H9 (cell line): ENCODE results near the gene SEL1L. TPM values are rescaled to one million over a fixed set of nuclear protein-coding genes. Genes with fewer than 3 reads are reported as not detected.

Source experiments
- DNase-seq: peaks from one replicate; pipeline ENCODE4 v3.0.0-alpha.2; 2017
- H2AFZ ChIP-seq: one replicate; pipeline ENCODE4 v1.6.1; 2013; ENCODE audit warnings: mild to moderate bottlenecking, low read length, control low read depth, moderate library complexity
- H2AK5ac ChIP-seq: 2 replicates; pipeline ENCODE4 v1.6.1; 2013; ENCODE audit warnings: low read length, control low read depth, mixed read lengths; ENCODE audit not compliant: insufficient read length
- H2BK120ac ChIP-seq: one replicate; pipeline ENCODE4 v1.6.1; 2013; ENCODE audit warnings: low read depth, mild to moderate bottlenecking, low read length, control low read depth, inconsistent platforms; ENCODE audit not compliant: poor library complexity, severe bottlenecking
- H2BK12ac ChIP-seq: 2 replicates; pipeline ENCODE4 v1.6.1; 2013; ENCODE audit warnings: low read length, control low read depth, mixed read lengths, low read depth; ENCODE audit not compliant: insufficient read length
- H2BK15ac ChIP-seq: 2 replicates; pipeline ENCODE4 v1.6.1; 2013; ENCODE audit warnings: low read depth, low read length, control low read depth
- H2BK20ac ChIP-seq: one replicate; pipeline ENCODE4 v1.6.1; 2013; ENCODE audit warnings: low read depth, mild to moderate bottlenecking, low read length, control low read depth, inconsistent platforms; ENCODE audit not compliant: poor library complexity, severe bottlenecking
- H2BK5ac ChIP-seq: 2 replicates; pipeline ENCODE4 v1.6.1; 2013; ENCODE audit warnings: low read length, control low read depth, mixed read lengths; ENCODE audit not compliant: insufficient read length
- H3K14ac ChIP-seq: 2 replicates; pipeline ENCODE4 v1.6.1; 2013; ENCODE audit warnings: low read length, control low read depth; ENCODE audit not compliant: insufficient read depth
- H3K18ac ChIP-seq: 2 replicates; pipeline ENCODE4 v1.6.1; 2013; ENCODE audit warnings: low read depth, mild to moderate bottlenecking, mixed read lengths, low read length, control low read depth; ENCODE audit not compliant: insufficient read length
- H3K23ac ChIP-seq: 2 replicates; pipeline ENCODE4 v1.6.1; 2013; ENCODE audit warnings: low read length, control low read depth, mixed read lengths, low read depth; ENCODE audit not compliant: insufficient read length
- H3K23me2 ChIP-seq: 2 replicates; pipeline ENCODE4 v1.6.1; 2013; ENCODE audit warnings: low read depth, mild to moderate bottlenecking, mixed read lengths, low read length, control low read depth; ENCODE audit not compliant: insufficient read length, poor library complexity, severe bottlenecking
- H3K27ac ChIP-seq: 2 replicates; pipeline ENCODE4 v1.5.1; 2013; ENCODE audit warnings: low read length, control low read depth, mixed read lengths, low read depth; ENCODE audit not compliant: insufficient read length
- H3K27me3 ChIP-seq: 2 replicates; pipeline ENCODE4 v1.6.1; 2013; ENCODE audit warnings: low read length, control low read depth, inconsistent platforms; ENCODE audit not compliant: insufficient read depth
- H3K4ac ChIP-seq: 2 replicates; pipeline ENCODE4 v1.6.1; 2013; ENCODE audit warnings: low read depth, mild to moderate bottlenecking, control low read depth, inconsistent platforms, low read length, moderate library complexity
- H3K4me1 ChIP-seq: 2 replicates; pipeline ENCODE4 v1.6.1; 2013; ENCODE audit warnings: low read length, control low read depth, inconsistent platforms; ENCODE audit not compliant: insufficient read depth
- H3K4me2 ChIP-seq: 2 replicates; pipeline ENCODE4 v1.6.1; 2013; ENCODE audit warnings: low read length, control low read depth, mixed read lengths; ENCODE audit not compliant: insufficient read length, insufficient read depth
- H3K56ac ChIP-seq: 2 replicates; pipeline ENCODE4 v1.6.1; 2013; ENCODE audit warnings: low read depth, mild to moderate bottlenecking, mixed read lengths, low read length, control low read depth; ENCODE audit not compliant: insufficient read length
- H3K79me1 ChIP-seq: 2 replicates; pipeline ENCODE4 v1.6.1; 2013; ENCODE audit warnings: low read depth, mild to moderate bottlenecking, moderate library complexity, low read length, control low read depth, inconsistent platforms; ENCODE audit not compliant: insufficient read depth, poor library complexity, severe bottlenecking
- H3K79me2 ChIP-seq: 2 replicates; pipeline ENCODE4 v1.6.1; 2013; ENCODE audit warnings: low read length, control low read depth, inconsistent platforms; ENCODE audit not compliant: insufficient read depth
- H3K9ac ChIP-seq: 2 replicates; pipeline ENCODE4 v1.6.1; 2013; ENCODE audit warnings: low read length, control low read depth, mixed read lengths; ENCODE audit not compliant: insufficient read length; ENCODE audit errors: extremely low read depth
- H3K9me3 ChIP-seq: one replicate; pipeline ENCODE4 v1.6.1; 2013; ENCODE audit warnings: low read depth, low read length, inconsistent platforms; ENCODE audit not compliant: control insufficient read depth
- H3T11ph ChIP-seq: one replicate; pipeline ENCODE4 v1.6.1; 2013; ENCODE audit warnings: mild to moderate bottlenecking, low read length, control low read depth, inconsistent platforms
- H4K20me1 ChIP-seq: one replicate; pipeline ENCODE4 v1.6.1; 2013; ENCODE audit not compliant: control insufficient read depth, insufficient read length, insufficient read depth
- H4K5ac ChIP-seq: 2 replicates; pipeline ENCODE4 v1.6.1; 2013; ENCODE audit warnings: low read depth, mild to moderate bottlenecking, mixed read lengths, low read length, control low read depth; ENCODE audit not compliant: insufficient read length
- H4K8ac ChIP-seq: replicated peaks from 2 replicates; pipeline ENCODE4 v1.6.1; 2013; ENCODE audit warnings: low read length, control low read depth, mixed read lengths, low read depth; ENCODE audit not compliant: insufficient read length
- H4K91ac ChIP-seq: 2 replicates; pipeline ENCODE4 v1.6.1; 2013; ENCODE audit warnings: low read depth, mild to moderate bottlenecking, moderate library complexity, mixed read lengths, low read length, control low read depth; ENCODE audit not compliant: insufficient read length
- H3K27ac Mint-ChIP-seq, 3 experiments: 2 replicates in 2 of 3; 3 replicates in 1 of 3; pipeline ENCODE4 v1.8.0; 2020 to 2021; ENCODE audit warnings: mixed read lengths in 3 of 3, mild to moderate bottlenecking in 1 of 3, moderate library complexity in 1 of 3
- H3K27me3 Mint-ChIP-seq: 2 replicates; pipeline ENCODE4 v1.8.0; 2021; ENCODE audit warnings: low read depth, mild to moderate bottlenecking, moderate library complexity, mixed read lengths
- H3K36me3 Mint-ChIP-seq, 3 experiments: 2 replicates in 2 of 3; 3 replicates in 1 of 3; pipeline ENCODE4 v1.8.0; 2020 to 2021; ENCODE audit warnings: low read depth in 3 of 3, mixed read lengths in 3 of 3; ENCODE audit not compliant: insufficient read depth in 1 of 3
- H3K4me1 Mint-ChIP-seq, 2 experiments: 2 replicates each; pipeline ENCODE4 v1.8.0; 2020; ENCODE audit warnings: mixed read lengths in 2 of 2
- H3K4me3 Mint-ChIP-seq, 2 experiments: 2 replicates in 1 of 2; 3 replicates in 1 of 2; pipeline ENCODE4 v1.8.0; 2020 to 2021; ENCODE audit warnings: mild to moderate bottlenecking in 2 of 2, mixed read lengths in 2 of 2, moderate library complexity in 1 of 2
- H3K9me3 Mint-ChIP-seq, 2 experiments: 2 replicates in 1 of 2; 3 replicates in 1 of 2; pipeline ENCODE4 v1.8.0; 2020; ENCODE audit warnings: mild to moderate bottlenecking in 2 of 2, mixed read lengths in 2 of 2, moderate library complexity in 1 of 2
- CTCF ChIP-seq: fragments of 200-600 bp; sonication (generic); conservative IDR thresholded peaks from 3 replicates; pipeline ENCODE4 v1.8.0; 2021; ENCODE audit warnings: antibody characterized with exemption, mild to moderate bottlenecking
- WGBS: extraction: QIAGEN DNeasy Blood & Tissue Kit; methylation state at CpG from one replicate; pipeline ENCODE4 v1.1.7; 2013; ENCODE audit warnings: missing lambda C conversion rate, low lambda C conversion rate, mixed read lengths; ENCODE audit not compliant: insufficient read length; ENCODE audit errors: extremely low coverage; 5-methylcytosine and 5-hydroxymethylcytosine counted together
- total RNA-seq: library from RNA; stranded (reverse); gene quantifications from 2 replicates; pipeline ENCODE4 v1.2.1, GENCODE V29; 2021

Gene SEL1L
- total RNA-seq, 1 experiment from 2014 or later = 27.5 TPM

- Histone ChIP-seq H3K27ac (no peak overlapping the region), H2AK5ac (no peak overlapping the region), H3K23ac (no peak overlapping the region), H3K56ac (no peak overlapping the region), H3K79me2 (no peaks in the 10 kb centered on the region), H3K27me3 (no peaks in the 10 kb centered on the region), H4K20me1 (no peaks in the 10 kb centered on the region), H2BK20ac (no peak overlapping the region), H2BK5ac (no peak overlapping the region), H3K79me1 (no peaks in the 10 kb centered on the region), H2AFZ (no peak overlapping the region), H4K5ac (no peak overlapping the region), H3K14ac (no peak overlapping the region), H4K91ac (no peak overlapping the region), H4K8ac (no peak overlapping the region), H3K9ac (no peak overlapping the region), H2BK12ac (no peak overlapping the region), H2BK120ac (no peak overlapping the region), H3K18ac (no peak overlapping the region), H3K9me3 (no peaks in the 10 kb centered on the region), H3K4me2 (no peak overlapping the region), H3K4me1 (peaks cover 5% of the 10 kb centered on the region; the same call in 1 of the 2 replicates), H2BK15ac (no peak overlapping the region), H3K23me2 (no peaks in the 10 kb centered on the region), H3K4ac (no peak overlapping the region), H3T11ph (no peak overlapping the region)
- Mint-ChIP-seq H3K9me3 (peaks cover 2 to 3% of the 10 kb centered on the region in 2 experiments; a peak in 4 of 5 replicates), H3K27me3 (peaks cover 3% of the 10 kb centered on the region; the same call in 1 of the 2 replicates), H3K4me1 (peaks cover 29 to 30% of the 10 kb centered on the region in 2 experiments), H3K36me3 (no peaks in the 10 kb centered on the region), H3K4me3 (no peak overlapping the region; a peak in 1 of 5 replicates), H3K27ac (no peak overlapping the region; a peak in 1 of 7 replicates)
- no CpG with 5 or more reads among the region's 10 CpGs for WGBS
- peak; percentile 63 for DNase-seq
- no peak for TF ChIP-seq CTCF
Observed at GRCh38 chr14:81450100-81450531, 83.5 kb downstream of the SEL1L start.
